ENCODE data around the gene UGDH.
"Not testable (repeated sequence)": the region's sequence is repeated elsewhere in the genome, so short reads cannot be mapped to it uniquely, and the experiment has no call there.

The UGDH gene

GRCh38 chr4:39542611-39543012 lies 15.4 kb upstream of the UGDH start:
- Mint-ChIP-seq H3K4me3 (no peak overlapping the region), H3K9me3 (no peaks in the 10 kb centered on the region), H3K4me1 (no peaks in the 10 kb centered on the region), H3K27ac (no peak overlapping the region), H3K27me3 (no peaks in the 10 kb centered on the region)
- ATAC-seq (no peak), DNase-seq (no peak)

- H3K4me1 Mint-ChIP-seq = no peaks in the 10 kb centered on the region
- H3K4me3 Mint-ChIP-seq = no peak overlapping the region
- H3K27ac Mint-ChIP-seq = no peak overlapping the region
These were observed 14.9 kb upstream of the UGDH start for GRCh38 chr4:39541987-39542610.

GRCh38 chr4:39539089-39539611 lies 11.9 kb upstream of the UGDH start:
- Mint-ChIP-seq H3K9me3 (peaks cover 0 to 6% of the 10 kb centered on the region in 2 donors), H3K27ac (no peak overlapping the region), H3K4me3 (no peak overlapping the region), H3K4me1 (no peaks in the 10 kb centered on the region), H3K27me3 (no peaks in the 10 kb centered on the region)
- no peak for DNase-seq
- ATAC-seq = no peak

More at GRCh38 chr4:39541987-39542610, 14.9 kb upstream of the UGDH start:
- Mint-ChIP-seq H3K27me3 (no peaks in the 10 kb centered on the region), H3K9me3 (no peaks in the 10 kb centered on the region)
- DNase-seq (no peak), ATAC-seq (no peak)

- ATAC-seq = no peak
- H3K27ac Mint-ChIP-seq = no peak overlapping the region
- no peaks in the 10 kb centered on the region for H3K27me3 Mint-ChIP-seq
- no peaks in the 10 kb centered on the region for H3K4me1 Mint-ChIP-seq
- DNase-seq = no peak
- peaks cover 22 to 40% of the 10 kb centered on the region in 2 donors for H3K9me3 Mint-ChIP-seq
- H3K4me3 Mint-ChIP-seq = no peak overlapping the region
These were observed 6.3 kb upstream of the UGDH start for GRCh38 chr4:39533541-39533940.

- DNase-seq, H3K27me3 Mint-ChIP-seq, H3K27ac Mint-ChIP-seq, H3K4me3 Mint-ChIP-seq, ATAC-seq, H3K4me1 Mint-ChIP-seq: not testable (repeated sequence)
- peaks cover 22 to 40% of the 10 kb centered on the region in 2 donors for H3K9me3 Mint-ChIP-seq
These were observed 5.0 kb upstream of the UGDH start for GRCh38 chr4:39532237-39532636.

GRCh38 chr4:39530682-39531081 lies 3.4 kb upstream of the UGDH start:
- H3K27ac Mint-ChIP-seq = no peak overlapping the region
- no peak for DNase-seq
- H3K27me3 Mint-ChIP-seq = no peaks in the 10 kb centered on the region
- H3K9me3 Mint-ChIP-seq = peaks cover 22 to 40% of the 10 kb centered on the region in 2 donors
- H3K4me1 Mint-ChIP-seq = peaks cover 11% of the 10 kb centered on the region
- no peak for ATAC-seq
- H3K4me3 Mint-ChIP-seq = no peak overlapping the region

- no peak overlapping the region for H3K27ac Mint-ChIP-seq
- no peak for DNase-seq
- H3K9me3 Mint-ChIP-seq = peaks cover 22 to 37% of the 10 kb centered on the region in 2 donors
- H3K27me3 Mint-ChIP-seq = no peaks in the 10 kb centered on the region
- ATAC-seq = no peak
- H3K4me1 Mint-ChIP-seq = peaks cover 12% of the 10 kb centered on the region
- no peak overlapping the region for H3K4me3 Mint-ChIP-seq
These were observed 2.3 kb upstream of the UGDH start for GRCh38 chr4:39529534-39529933.

- H3K27me3 Mint-ChIP-seq = no peaks in the 10 kb centered on the region
- DNase-seq = no peak
- peak overlapping the region; percentile 98 to 99 for H3K4me3 Mint-ChIP-seq
- H3K27ac Mint-ChIP-seq = peak overlapping the region; percentile 69 to 89
- no peak for ATAC-seq
- peaks cover 22 to 31% of the 10 kb centered on the region in 2 donors for H3K9me3 Mint-ChIP-seq
- H3K4me1 Mint-ChIP-seq = peaks cover 12% of the 10 kb centered on the region
These were observed 824 bp upstream of the UGDH start for GRCh38 chr4:39528061-39528465.

GRCh38 chr4:39526765-39527295 lies 409 bp downstream of the UGDH start:
- ATAC-seq = peak; percentile 3
- peaks cover 11 to 19% of the 10 kb centered on the region in 2 donors for H3K9me3 Mint-ChIP-seq
- peak in 1 of 2 donors; percentile 40 for DNase-seq
- peak overlapping the region; percentile 80 to 97 for H3K27ac Mint-ChIP-seq
- H3K4me3 Mint-ChIP-seq = peak overlapping the region; percentile 98 to 99
- peaks cover 12% of the 10 kb centered on the region for H3K4me1 Mint-ChIP-seq
- no peaks in the 10 kb centered on the region for H3K27me3 Mint-ChIP-seq

GRCh38 chr4:39525822-39526690 lies 1.2 kb downstream of the UGDH start:
- H3K27ac Mint-ChIP-seq = peak overlapping the region; percentile 80 to 97
- H3K4me1 Mint-ChIP-seq = peaks cover 12% of the 10 kb centered on the region
- peaks cover 6 to 11% of the 10 kb centered on the region in 2 donors for H3K9me3 Mint-ChIP-seq
- ATAC-seq = no peak
- no peaks in the 10 kb centered on the region for H3K27me3 Mint-ChIP-seq
- peak overlapping the region; percentile 98 to 99 for H3K4me3 Mint-ChIP-seq
- DNase-seq = no peak

- H3K27ac Mint-ChIP-seq = no peak overlapping the region
- H3K27me3 Mint-ChIP-seq = no peaks in the 10 kb centered on the region
- H3K4me3 Mint-ChIP-seq = no peak overlapping the region
- peaks cover 12% of the 10 kb centered on the region for H3K4me1 Mint-ChIP-seq
- DNase-seq (no peak), ATAC-seq (no peak)
- H3K9me3 Mint-ChIP-seq = no peaks in the 10 kb centered on the region
These were observed 2.9 kb downstream of the UGDH start for GRCh38 chr4:39524161-39524957.

GRCh38 chr4:39522068-39522467 lies 5.2 kb downstream of the UGDH start:
- no peaks in the 10 kb centered on the region for H3K27me3 Mint-ChIP-seq
- no peaks in the 10 kb centered on the region for H3K9me3 Mint-ChIP-seq
- H3K27ac Mint-ChIP-seq = no peak overlapping the region
- DNase-seq (no peak), ATAC-seq (no peak)
- H3K4me3 Mint-ChIP-seq = no peak overlapping the region
- peaks cover 12% of the 10 kb centered on the region for H3K4me1 Mint-ChIP-seq

- Mint-ChIP-seq H3K27ac (no peak overlapping the region), H3K4me3 (no peak overlapping the region), H3K4me1 (peaks cover 9% of the 10 kb centered on the region), H3K27me3 (no peaks in the 10 kb centered on the region), H3K9me3 (no peaks in the 10 kb centered on the region)
- DNase-seq (no peak), ATAC-seq (no peak)
These were observed 5.9 kb downstream of the UGDH start for GRCh38 chr4:39521253-39521919.

GRCh38 chr4:39518484-39518883 lies 8.8 kb downstream of the UGDH start:
- no peak for DNase-seq
- Mint-ChIP-seq H3K27ac (no peak overlapping the region), H3K4me1 (no peaks in the 10 kb centered on the region)

More at GRCh38 chr4:39518484-39518883, 8.8 kb downstream of the UGDH start:
- Mint-ChIP-seq H3K27me3 (no peaks in the 10 kb centered on the region), H3K9me3 (no peaks in the 10 kb centered on the region), H3K4me3 (no peak overlapping the region)
- ATAC-seq = no peak

Measured in stimulated activated naive CD8-positive, alpha-beta T cell treated with anti-CD3 and anti-CD28 coated beads, Interleukin-15, amount 100 ng/mL, for 72 hours (primary cell).